RWPE1 (cell line): ENCODE data around the gene PRPSAP2.

Source experiments
- CTCF ChIA-PET: fragments of 350-600 bp; sonication (Branson Sonifier 250); formaldehyde crosslinking; extraction: SDS; loops from one replicate; lab custom pipeline; 2021; lab: Yijun Ruan, JAX
- POLR2A ChIA-PET: fragments of 400-600 bp; formaldehyde crosslinking; extraction: SDS; loops from one replicate; lab custom pipeline; 2020; ENCODE audit warnings: antibody characterized with exemption; ENCODE audit not compliant: low non-redundant PET; lab: Yijun Ruan, JAX
- DNase-seq: peaks from one replicate; pipeline ENCODE4 v3.0.0; 2012; ENCODE audit warnings: low spot score
- H3K27ac ChIP-seq: fragments of 450-650 bp; 2 replicates; pipeline ENCODE4 v1.5.1; 2017
- CTCF ChIP-seq: fragments of 450-650 bp; conservative IDR thresholded peaks from 2 replicates; pipeline ENCODE4 v1.5.1; 2017; ENCODE audit warnings: low read depth, mild to moderate bottlenecking

The PRPSAP2 gene

GRCh38 chr17:18959845-18960240 is 101.9 kb downstream of the PRPSAP2 start:
- no peak overlapping the region for H3K27ac ChIP-seq
- DNase-seq: no peak
- CTCF ChIA-PET: interaction anchor here (1.8 kb wide), 1 partner anchor 39 kb away, joined by 7 read pairs; no protein-coding TSS in a partner anchor
- POLR2A ChIA-PET: no interaction called here
- no peak for TF ChIP-seq CTCF

- TF ChIP-seq CTCF: no peak
- ChIA-PET POLR2A (no interaction called here), CTCF (interaction anchor here (0.6 to 1.8 kb wide), 5 partner anchors 12 to 102 kb away, joined by 4 to 7 read pairs (median 5); partner anchors contain the start of gene PRPSAP2)
Measured at GRCh38 chr17:18960241-18960665, 102.3 kb downstream of the PRPSAP2 start.

GRCh38 chr17:18960803-18961511 is 103.0 kb downstream of the PRPSAP2 start:
- 0 out of 2 replicates have a peak overlapping the region, but pooled peaks have one; percentile 1 for H3K27ac ChIP-seq
- CTCF ChIA-PET: interaction anchor here (0.5 to 1.8 kb wide), 16 partner anchors 9 to 650 kb away, joined by 3 to 12 read pairs (median 6); partner anchors contain the start of genes FAM83G, PRPSAP2 and SLC5A10
- POLR2A ChIA-PET: interaction anchor here (0.7 kb wide), 1 partner anchor 21 kb away, joined by 5 read pairs; no protein-coding TSS in a partner anchor
- TF ChIP-seq CTCF: peak; percentile 93
- DNase-seq: peak; percentile 72

More at GRCh38 chr17:18960241-18960665, 102.3 kb downstream of the PRPSAP2 start:
- no peak overlapping the region for H3K27ac ChIP-seq
- no peak for DNase-seq

GRCh38 chr17:18961634-18962493 is 103.9 kb downstream of the PRPSAP2 start:
- H3K27ac ChIP-seq: 0 out of 2 replicates have a peak overlapping the region, but pooled peaks have one; percentile 1
- TF ChIP-seq CTCF: no peak
- ChIA-PET CTCF (interaction anchor here (0.5 to 1.8 kb wide), 11 partner anchors 8 to 650 kb away, joined by 3 to 12 read pairs (median 7); partner anchors contain the start of genes FAM83G and SLC5A10), POLR2A (no interaction called here)
- DNase-seq: no peak

GRCh38 chr17:18962494-18962815 is 104.5 kb downstream of the PRPSAP2 start:
- CTCF ChIA-PET: interaction anchor here (1.6 kb wide), 1 partner anchor 13 kb away, joined by 7 read pairs; no protein-coding TSS in a partner anchor
- POLR2A ChIA-PET: no interaction called here
- TF ChIP-seq CTCF: no peak
- H3K27ac ChIP-seq: 0 out of 2 replicates have a peak overlapping the region, but pooled peaks have one; percentile 1
- no peak for DNase-seq
